Parathyroid adenoma (tissue), 2 donors: ENCODE results near the gene MAGI1.

Source experiments
- H2AFZ ChIP-seq: fragments of 300-600 bp; sonication (generic); one replicate; pipeline ENCODE4 v1.7.0; 2017; ENCODE audit warnings: antibody characterized with exemption, mild to moderate bottlenecking
- H3K27ac ChIP-seq: fragments of 300-600 bp; sonication (generic); one replicate; pipeline ENCODE4 v1.7.0; 2017
- H3K27me3 ChIP-seq: fragments of 300-600 bp; sonication (generic); one replicate; pipeline ENCODE4 v1.7.0; 2017; ENCODE audit warnings: low read length; ENCODE audit not compliant: control insufficient read depth, insufficient read depth
- H3K36me3 ChIP-seq: fragments of 300-600 bp; sonication (generic); one replicate; pipeline ENCODE4 v1.7.0; 2017; ENCODE audit warnings: low read length; ENCODE audit not compliant: control insufficient read depth, insufficient read depth
- H3K4me1 ChIP-seq: fragments of 300-600 bp; sonication (generic); one replicate; pipeline ENCODE4 v1.7.0; 2017; ENCODE audit warnings: control low read depth
- H3K4me2 ChIP-seq: fragments of 300-600 bp; sonication (generic); one replicate; pipeline ENCODE4 v1.7.0; 2017; ENCODE audit warnings: low read length
- H3K4me3 ChIP-seq: fragments of 300-600 bp; sonication (generic); one replicate; pipeline ENCODE4 v1.7.0; 2017; ENCODE audit warnings: low read depth, low read length
- H3K79me2 ChIP-seq: fragments of 300-600 bp; sonication (generic); one replicate; pipeline ENCODE4 v1.7.0; 2017; ENCODE audit warnings: control low read depth
- H3K9ac ChIP-seq: fragments of 300-600 bp; sonication (generic); one replicate; pipeline ENCODE4 v1.7.0; 2017; ENCODE audit warnings: mild to moderate bottlenecking
- H3K9me3 ChIP-seq: fragments of 300-600 bp; sonication (generic); one replicate; pipeline ENCODE4 v1.7.0; 2017; ENCODE audit warnings: low read length; ENCODE audit not compliant: control insufficient read depth
- TF ChIP-seq, protein P1 (sequence below): fragments of 300-600 bp; sonication (generic); IDR thresholded peaks from one replicate; pipeline ENCODE4 v1.7.0; 2017; ENCODE audit warnings: antibody characterized with exemption, mild to moderate bottlenecking
- donor health status: primary hyperparathyroidism.

Gene MAGI1

DNA sequence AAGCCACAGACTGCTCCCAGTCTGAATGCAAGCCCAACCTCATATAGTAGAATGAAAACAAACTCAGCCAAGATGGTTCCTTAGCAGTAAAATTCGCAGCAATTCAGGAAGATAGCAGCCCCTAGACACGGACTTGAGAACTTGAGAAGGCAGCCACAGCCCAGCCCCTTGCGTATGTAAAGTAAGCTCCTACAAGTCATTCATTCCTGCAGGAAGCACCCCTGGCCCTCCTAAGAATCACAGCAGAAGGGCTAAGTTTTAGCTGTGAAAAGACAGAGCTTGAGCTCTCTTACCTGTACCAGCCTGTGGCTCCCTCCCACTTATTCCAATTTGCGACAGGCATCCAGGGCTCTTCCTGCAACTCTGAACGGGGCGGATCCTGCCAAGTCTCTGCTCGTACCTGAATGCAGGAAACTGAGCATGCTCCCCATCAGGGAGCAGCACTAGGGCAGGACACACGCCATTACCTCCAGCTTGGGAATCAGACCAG is 136.4 kb downstream of the MAGI1 start:
- Histone ChIP-seq H3K4me3 (no peak overlapping the region), H2AFZ (peak overlapping the region; percentile 45), H3K4me2 (no peak overlapping the region), H3K36me3 (no peaks in the 10 kb centered on the region), H3K4me1 (peaks cover 10% of the 10 kb centered on the region), H3K9me3 (no peaks in the 10 kb centered on the region), H3K27ac (no peak overlapping the region), H3K79me2 (peaks cover 2% of the 10 kb centered on the region), H3K9ac (no peak overlapping the region), H3K27me3 (no peaks in the 10 kb centered on the region)
- TF ChIP-seq, protein P1, sequence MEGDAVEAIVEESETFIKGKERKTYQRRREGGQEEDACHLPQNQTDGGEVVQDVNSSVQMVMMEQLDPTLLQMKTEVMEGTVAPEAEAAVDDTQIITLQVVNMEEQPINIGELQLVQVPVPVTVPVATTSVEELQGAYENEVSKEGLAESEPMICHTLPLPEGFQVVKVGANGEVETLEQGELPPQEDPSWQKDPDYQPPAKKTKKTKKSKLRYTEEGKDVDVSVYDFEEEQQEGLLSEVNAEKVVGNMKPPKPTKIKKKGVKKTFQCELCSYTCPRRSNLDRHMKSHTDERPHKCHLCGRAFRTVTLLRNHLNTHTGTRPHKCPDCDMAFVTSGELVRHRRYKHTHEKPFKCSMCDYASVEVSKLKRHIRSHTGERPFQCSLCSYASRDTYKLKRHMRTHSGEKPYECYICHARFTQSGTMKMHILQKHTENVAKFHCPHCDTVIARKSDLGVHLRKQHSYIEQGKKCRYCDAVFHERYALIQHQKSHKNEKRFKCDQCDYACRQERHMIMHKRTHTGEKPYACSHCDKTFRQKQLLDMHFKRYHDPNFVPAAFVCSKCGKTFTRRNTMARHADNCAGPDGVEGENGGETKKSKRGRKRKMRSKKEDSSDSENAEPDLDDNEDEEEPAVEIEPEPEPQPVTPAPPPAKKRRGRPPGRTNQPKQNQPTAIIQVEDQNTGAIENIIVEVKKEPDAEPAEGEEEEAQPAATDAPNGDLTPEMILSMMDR, result no peak

DNA sequence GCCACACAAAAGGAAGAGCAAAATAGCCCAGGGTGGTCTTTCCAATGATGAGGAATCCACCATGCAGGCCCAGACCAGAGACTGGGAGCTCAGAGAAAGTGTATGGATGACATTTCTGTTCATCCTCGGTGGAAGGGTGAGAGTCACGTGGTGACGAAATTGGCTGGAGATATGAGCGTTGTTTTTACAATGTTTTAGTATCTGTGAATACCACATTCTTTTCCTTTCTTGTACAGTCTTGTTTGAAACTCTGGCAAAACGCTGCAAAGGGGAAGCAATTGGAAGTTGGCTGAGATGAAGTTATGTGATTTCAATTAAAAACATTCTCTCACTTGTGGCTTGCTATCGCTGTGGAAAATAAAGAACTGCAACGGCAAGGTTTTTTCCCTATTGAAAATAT is 137.5 kb downstream of the MAGI1 start:
- H3K79me2 ChIP-seq, result peaks cover 2% of the 10 kb centered on the region
- no peaks in the 10 kb centered on the region for H3K27me3 ChIP-seq
- no peaks in the 10 kb centered on the region for H3K36me3 ChIP-seq
- H3K4me1 ChIP-seq, result peaks cover 10% of the 10 kb centered on the region
- H3K4me3 ChIP-seq, result no peak overlapping the region
- TF ChIP-seq, protein P1, result no peak
- H3K9me3 ChIP-seq, result no peaks in the 10 kb centered on the region
- H2AFZ ChIP-seq, result no peak overlapping the region
- no peak overlapping the region for H3K9ac ChIP-seq
- no peak overlapping the region for H3K4me2 ChIP-seq
- H3K27ac ChIP-seq, result no peak overlapping the region

DNA sequence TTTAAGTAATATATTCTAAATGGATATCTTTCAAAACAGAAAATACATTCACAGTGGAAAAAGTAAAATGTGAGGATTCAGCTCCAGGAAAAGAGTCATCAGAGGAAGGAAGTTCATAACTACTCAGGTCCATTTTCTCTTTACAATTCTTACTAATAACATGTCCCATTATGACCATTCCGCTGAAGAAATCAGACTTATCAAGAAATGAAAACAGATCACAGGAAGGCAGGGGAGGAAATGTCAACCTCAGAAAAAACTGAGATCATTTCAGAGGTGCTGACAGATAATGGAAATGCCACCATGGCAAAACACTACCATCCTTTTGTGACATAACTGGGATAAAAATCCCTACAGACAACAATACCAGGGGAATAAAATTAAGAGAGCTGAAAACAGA is 139.5 kb downstream of the MAGI1 start:
- H3K4me2 ChIP-seq, result no peak overlapping the region
- H3K36me3 ChIP-seq, result no peaks in the 10 kb centered on the region
- H3K9ac ChIP-seq, result no peak overlapping the region
- peaks cover 10% of the 10 kb centered on the region for H3K4me1 ChIP-seq
- no peaks in the 10 kb centered on the region for H3K9me3 ChIP-seq
- no peaks in the 10 kb centered on the region for H3K27me3 ChIP-seq
- H3K4me3 ChIP-seq, result no peak overlapping the region
- TF ChIP-seq, protein P1, result no peak
- no peak overlapping the region for H2AFZ ChIP-seq
- no peak overlapping the region for H3K27ac ChIP-seq
- peaks cover 2% of the 10 kb centered on the region for H3K79me2 ChIP-seq

DNA sequence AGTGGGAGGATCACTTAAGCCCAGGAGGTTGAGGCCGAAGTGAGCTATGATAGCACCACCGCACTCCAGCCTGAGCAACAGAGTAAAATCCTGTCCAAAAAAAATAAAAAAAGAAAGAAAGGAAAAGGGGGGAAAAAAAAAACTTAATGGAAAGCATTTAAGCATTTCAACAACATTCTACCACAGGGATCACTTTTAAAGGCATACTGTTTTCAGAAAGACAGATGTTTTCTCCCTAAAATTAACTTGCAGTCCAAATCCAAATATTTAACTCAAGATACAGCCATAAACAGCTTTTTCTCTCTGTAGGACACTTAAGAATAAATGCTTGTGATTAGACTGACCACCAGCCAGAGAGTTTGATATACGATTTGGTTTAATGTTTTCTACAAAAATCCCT is 141.0 kb downstream of the MAGI1 start:
- H3K4me3 ChIP-seq, result no peak overlapping the region
- no peak overlapping the region for H3K4me2 ChIP-seq
- no peaks in the 10 kb centered on the region for H3K36me3 ChIP-seq
- TF ChIP-seq, protein P1, result no peak
- no peak overlapping the region for H3K9ac ChIP-seq
- H3K79me2 ChIP-seq, result peaks cover 2% of the 10 kb centered on the region
- H3K4me1 ChIP-seq, result peaks cover 6% of the 10 kb centered on the region
- no peaks in the 10 kb centered on the region for H3K27me3 ChIP-seq
- H3K27ac ChIP-seq, result no peak overlapping the region
- no peak overlapping the region for H2AFZ ChIP-seq
- H3K9me3 ChIP-seq, result no peaks in the 10 kb centered on the region

DNA sequence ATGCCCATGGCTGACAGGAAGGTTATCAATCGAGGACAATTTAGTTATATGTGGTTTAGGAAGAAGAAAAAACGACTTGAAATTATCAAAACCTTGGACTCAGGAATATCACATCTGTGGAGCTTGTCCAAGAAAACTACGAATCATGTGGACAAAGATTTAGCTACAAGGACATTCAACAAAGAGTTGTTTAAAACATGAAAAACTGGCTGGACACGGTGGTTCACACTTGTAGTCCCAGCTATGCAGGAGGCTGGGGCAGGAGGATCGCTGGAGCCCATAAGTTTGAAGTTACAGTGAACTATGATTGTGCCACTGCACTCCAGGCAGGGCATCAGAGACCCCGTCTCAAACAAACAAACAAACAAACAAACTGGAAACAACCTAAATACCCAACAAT is 142.4 kb downstream of the MAGI1 start:
- H3K4me3 ChIP-seq, result no peak overlapping the region

More for the DNA sequence above, 142.4 kb downstream of the MAGI1 start:
- H3K79me2 ChIP-seq, result peaks cover 6% of the 10 kb centered on the region
- no peak overlapping the region for H2AFZ ChIP-seq
- H3K27me3 ChIP-seq, result no peaks in the 10 kb centered on the region
- no peak overlapping the region for H3K9ac ChIP-seq
- no peaks in the 10 kb centered on the region for H3K4me1 ChIP-seq
- H3K9me3 ChIP-seq, result no peaks in the 10 kb centered on the region
- H3K4me2 ChIP-seq, result no peak overlapping the region
- TF ChIP-seq, protein P1, result no peak
- no peaks in the 10 kb centered on the region for H3K36me3 ChIP-seq
- no peak overlapping the region for H3K27ac ChIP-seq
